Calu3 (cell line): ENCODE data around the gene KSR2. TPM values are rescaled to one million over a fixed set of nuclear protein-coding genes. Genes with fewer than 3 reads are reported as not detected.
A peak's percentile ranks its signal among the peaks of the same experiment; 100 is the strongest.
"Not testable (repeated sequence)": the region's sequence is repeated elsewhere in the genome, so short reads cannot be mapped to it uniquely, and the experiment has no call there.

Source experiments
- BruUV-seq: library from RNA; stranded (reverse); fragments of 400-500 nt; replicated peaks from 2 replicates; lab custom pipeline; 2021; lab: Mats Ljungman, UMichigan
- CTCF ChIA-PET: fragments of 300-600 bp; sonication (Branson Sonifier 250); formaldehyde crosslinking; loops from one replicate; lab custom pipeline; 2022; ENCODE audit warnings: antibody characterized with exemption; lab: Charles Lee
- DNase-seq: peaks from one replicate; pipeline ENCODE4 v3.0.0; 2022
- H3K27ac Mint-ChIP-seq: one replicate; pipeline ENCODE4 v1.8.0; 2022; ENCODE audit warnings: mixed read lengths; ENCODE audit not compliant: unreplicated experiment
- H3K27me3 Mint-ChIP-seq: one replicate; pipeline ENCODE4 v1.8.0; 2022; ENCODE audit warnings: mixed read lengths; ENCODE audit not compliant: unreplicated experiment
- H3K36me3 Mint-ChIP-seq: one replicate; pipeline ENCODE4 v1.8.0; 2022; ENCODE audit warnings: mild to moderate bottlenecking, moderate library complexity, mixed read lengths; ENCODE audit not compliant: insufficient read depth, unreplicated experiment
- H3K4me1 Mint-ChIP-seq: one replicate; pipeline ENCODE4 v1.8.0; 2022; ENCODE audit warnings: mild to moderate bottlenecking, low read depth, mixed read lengths; ENCODE audit not compliant: unreplicated experiment
- H3K4me3 Mint-ChIP-seq: one replicate; pipeline ENCODE4 v1.8.0; 2022; ENCODE audit warnings: mild to moderate bottlenecking, low read depth, moderate library complexity, mixed read lengths; ENCODE audit not compliant: unreplicated experiment
- H3K9me3 Mint-ChIP-seq: one replicate; pipeline ENCODE4 v1.8.0; 2022; ENCODE audit warnings: low read depth, mixed read lengths; ENCODE audit not compliant: unreplicated experiment
- intact Hi-C: fragments of 100-400 bp; cut with micrococcal nuclease; formaldehyde crosslinking; loops from one replicate; pipeline ENCODE4 v1.10.0; 2022; ENCODE audit not compliant: unreplicated experiment
- total RNA-seq: library from RNA; stranded (reverse); gene quantifications from 2 replicates; pipeline ENCODE4 v1.2.3, GENCODE V29; 2022
- TF ChIP-seq, protein P1 (sequence below): fragments of 200-600 bp; IDR thresholded peaks from one replicate; pipeline ENCODE4 v1.8.0; 2022; ENCODE audit warnings: antibody characterized with exemption; ENCODE audit not compliant: unreplicated experiment

The KSR2 gene
- total RNA-seq, 1 experiment from 2014 or later, result 1.9 TPM

DNA sequence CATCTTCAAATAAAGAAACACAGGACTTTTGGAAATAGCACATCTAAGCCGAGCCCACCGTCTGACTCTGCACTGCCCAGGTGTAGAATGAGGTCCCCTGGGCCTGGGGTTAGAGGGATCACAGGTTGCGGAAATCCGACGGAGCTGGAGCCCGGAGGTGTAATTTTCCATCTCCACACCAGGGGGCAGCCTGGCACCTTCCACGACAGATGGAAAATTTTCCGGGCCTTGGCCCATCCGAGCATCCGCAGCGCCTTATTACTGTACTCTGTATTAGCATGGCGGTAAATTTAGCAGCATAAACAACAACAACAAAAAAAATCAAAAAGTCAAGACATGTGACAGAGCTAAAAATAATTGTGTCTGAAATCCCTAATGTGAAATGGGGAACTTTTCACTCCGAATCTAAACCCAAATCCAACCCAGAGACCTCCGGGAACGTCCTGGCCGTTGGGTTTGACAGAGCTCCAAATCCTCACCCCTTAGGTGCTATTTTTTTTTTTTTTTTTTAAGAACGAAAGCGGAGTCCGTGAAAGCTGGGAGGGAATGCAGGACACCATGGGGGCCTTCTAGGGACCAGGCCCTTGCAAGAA, 93.9 kb downstream of the KSR2 start:
- Mint-ChIP-seq H3K36me3 (no peaks in the 10 kb centered on the region), H3K9me3 (no peaks in the 10 kb centered on the region), H3K4me3 (no peak overlapping the region), H3K27ac (no peak overlapping the region), H3K27me3 (peaks cover 15% of the 10 kb centered on the region), H3K4me1 (no peaks in the 10 kb centered on the region)
- TF ChIP-seq, protein P1, sequence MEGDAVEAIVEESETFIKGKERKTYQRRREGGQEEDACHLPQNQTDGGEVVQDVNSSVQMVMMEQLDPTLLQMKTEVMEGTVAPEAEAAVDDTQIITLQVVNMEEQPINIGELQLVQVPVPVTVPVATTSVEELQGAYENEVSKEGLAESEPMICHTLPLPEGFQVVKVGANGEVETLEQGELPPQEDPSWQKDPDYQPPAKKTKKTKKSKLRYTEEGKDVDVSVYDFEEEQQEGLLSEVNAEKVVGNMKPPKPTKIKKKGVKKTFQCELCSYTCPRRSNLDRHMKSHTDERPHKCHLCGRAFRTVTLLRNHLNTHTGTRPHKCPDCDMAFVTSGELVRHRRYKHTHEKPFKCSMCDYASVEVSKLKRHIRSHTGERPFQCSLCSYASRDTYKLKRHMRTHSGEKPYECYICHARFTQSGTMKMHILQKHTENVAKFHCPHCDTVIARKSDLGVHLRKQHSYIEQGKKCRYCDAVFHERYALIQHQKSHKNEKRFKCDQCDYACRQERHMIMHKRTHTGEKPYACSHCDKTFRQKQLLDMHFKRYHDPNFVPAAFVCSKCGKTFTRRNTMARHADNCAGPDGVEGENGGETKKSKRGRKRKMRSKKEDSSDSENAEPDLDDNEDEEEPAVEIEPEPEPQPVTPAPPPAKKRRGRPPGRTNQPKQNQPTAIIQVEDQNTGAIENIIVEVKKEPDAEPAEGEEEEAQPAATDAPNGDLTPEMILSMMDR, result peak; percentile 95
- intact Hi-C loops, result loop anchor here (1.0 to 10.0 kb wide), 5 partner anchors 142 to 502 kb away; partner anchors contain the start of genes PEBP1, RFC5, SUDS3 and VSIG10
- peak; percentile 87 for DNase-seq
- no TSS peak for BruUV-seq
- CTCF ChIA-PET, result interaction anchor here (0.6 to 2.9 kb wide), 10 partner anchors 8 to 1337 kb away, joined by 3 to 13 read pairs (median 4); partner anchors contain the start of gene RFC5

DNA sequence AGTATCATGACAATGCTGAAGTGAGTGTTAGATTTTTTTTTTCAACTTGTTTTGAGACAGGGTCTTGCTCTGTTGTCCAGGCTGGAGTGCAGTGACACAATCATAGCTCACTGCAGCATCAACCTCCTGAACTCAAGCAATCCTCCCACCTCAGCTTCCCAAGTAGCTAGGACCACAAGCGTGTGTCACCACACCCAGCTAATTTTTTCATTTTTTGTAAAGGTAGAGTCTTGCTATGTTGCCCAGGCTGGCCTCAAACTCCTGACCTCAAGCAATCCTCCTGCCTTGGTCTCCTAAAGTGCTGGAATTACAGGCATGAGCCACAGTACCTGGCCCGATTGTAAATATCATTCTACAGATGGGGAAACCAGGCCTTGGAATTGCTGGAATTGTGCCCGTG, 94.6 kb downstream of the KSR2 start:
- intact Hi-C loops, result loop anchor here (2.0 to 10.0 kb wide), 4 partner anchors 143 to 503 kb away; partner anchors contain the start of genes PEBP1, RFC5, SUDS3 and VSIG10
- not testable (repeated sequence) for H3K36me3 Mint-ChIP-seq, H3K9me3 Mint-ChIP-seq, H3K4me1 Mint-ChIP-seq, DNase-seq, BruUV-seq, H3K4me3 Mint-ChIP-seq, H3K27ac Mint-ChIP-seq
- CTCF ChIA-PET, result interaction anchor here (0.6 to 2.9 kb wide), 5 partner anchors 9 to 257 kb away, joined by 3 to 13 read pairs (median 9); partner anchors contain the start of gene RFC5
- H3K27me3 Mint-ChIP-seq, result peaks cover 15% of the 10 kb centered on the region

DNA sequence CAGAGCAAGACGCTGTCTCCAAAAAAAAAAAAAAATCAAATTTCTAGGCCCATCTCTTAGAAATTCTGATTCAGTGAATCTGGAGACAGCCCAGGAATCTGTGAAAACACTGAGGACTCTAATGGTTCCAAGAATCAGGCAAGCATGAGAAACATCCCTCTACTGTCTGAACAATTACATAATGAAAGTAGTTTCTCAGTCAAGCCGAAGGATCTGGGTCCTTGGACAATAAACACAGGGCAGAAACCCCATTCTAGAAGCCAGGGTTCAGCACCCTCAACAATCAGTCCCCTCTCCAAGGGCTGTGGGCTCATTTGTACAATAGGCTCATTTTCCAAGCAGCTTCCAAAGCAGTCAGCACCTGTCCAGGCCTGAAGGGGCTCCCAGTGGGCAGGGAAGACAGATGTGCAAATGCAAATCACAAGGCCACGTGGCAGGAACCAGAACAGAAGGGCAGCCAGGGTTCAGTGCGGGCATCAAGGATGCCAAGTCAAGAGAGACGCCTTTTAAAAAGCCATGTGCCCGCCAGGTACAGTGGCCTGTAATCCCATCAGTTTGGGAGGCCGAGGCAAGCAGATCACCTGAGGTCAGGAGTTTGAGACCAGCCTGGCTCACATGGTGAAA, 96.1 kb downstream of the KSR2 start:
- no peaks in the 10 kb centered on the region for H3K36me3 Mint-ChIP-seq
- CTCF ChIA-PET, result interaction anchor here (0.6 kb wide), 4 partner anchors 59 to 781 kb away, joined by 3 read pairs; no protein-coding TSS in a partner anchor
- H3K27ac Mint-ChIP-seq, result no peak overlapping the region
- H3K4me1 Mint-ChIP-seq, result no peaks in the 10 kb centered on the region
- no peak for DNase-seq
- BruUV-seq, result no TSS peak
- TF ChIP-seq, protein P1, result no peak
- intact Hi-C loops, result loop anchor here (5.0 to 10.0 kb wide), 3 partner anchors 232 to 505 kb away; partner anchors contain the start of genes PEBP1, SUDS3 and VSIG10
- H3K4me3 Mint-ChIP-seq, result no peak overlapping the region
- H3K27me3 Mint-ChIP-seq, result peaks cover 4% of the 10 kb centered on the region
- no peaks in the 10 kb centered on the region for H3K9me3 Mint-ChIP-seq

DNA sequence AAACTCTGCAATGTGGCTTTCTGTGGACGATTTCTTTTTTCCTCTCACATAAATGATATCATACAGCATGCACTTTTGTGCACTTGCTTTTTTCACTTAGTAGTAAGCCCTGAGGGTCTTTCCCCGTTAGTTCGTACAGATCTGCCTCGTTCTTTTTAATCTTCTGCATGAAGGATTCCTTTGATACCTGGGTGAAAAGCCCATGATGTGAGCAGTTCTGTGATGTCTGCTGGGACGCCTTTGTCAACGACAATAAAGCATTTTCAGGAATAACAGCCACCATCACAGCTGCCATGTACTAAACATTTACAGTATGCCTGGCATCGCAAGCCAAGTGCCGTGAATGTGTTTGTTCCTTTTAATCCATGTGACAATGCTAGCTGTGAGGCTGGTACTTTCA, 99.2 kb downstream of the KSR2 start:
- Mint-ChIP-seq H3K4me1 (no peaks in the 10 kb centered on the region), H3K9me3 (no peaks in the 10 kb centered on the region), H3K36me3 (no peaks in the 10 kb centered on the region), H3K27me3 (peaks cover 1% of the 10 kb centered on the region), H3K27ac (no peak overlapping the region), H3K4me3 (no peak overlapping the region)
- TF ChIP-seq, protein P1, result no peak
- CTCF ChIA-PET, result interaction anchor here (1.4 kb wide), 1 partner anchor 12 kb away, joined by 3 read pairs; no protein-coding TSS in a partner anchor
- intact Hi-C loops, result no loop called here
- BruUV-seq, result no TSS peak
- no peak for DNase-seq
